Esophagus squamous epithelium (tissue), 4 donors: Measurements from ENCODE around the gene GALNT16.

Experiments used
- CTCF ChIP-seq, 6 experiments: fragments of 450-650 bp in 4 of 6; fragments of 200-600 bp in 2 of 6; sonication (generic) in 2 of 6; IDR thresholded peaks; one replicate each; pipeline ENCODE4 v1.5.1; 2016 to 2019; ENCODE audit warnings: antibody characterized with exemption in 6 of 6, mild to moderate bottlenecking in 4 of 6, moderate library complexity in 4 of 6
- POLR2A ChIP-seq, 4 donors: fragments of 450-650 bp; IDR thresholded peaks; one replicate each; pipeline ENCODE4 v1.6.1; 2017; ENCODE audit warnings: antibody characterized with exemption in 4 of 4, mild to moderate bottlenecking in 4 of 4, moderate library complexity in 3 of 4

- no peak for TF ChIP-seq CTCF (IDR thresholded peaks at IDR 0.05)
- TF ChIP-seq POLR2A (IDR thresholded peaks at IDR 0.05): no peak
Observed at GRCh38 chr14:69252851-69253250, 7.1 kb upstream of the GALNT16 start.
